A673 (cell line): Measurements from ENCODE around the gene SYDE1.

Experiments
- CTCF ChIP-seq: fragments of 300-800, 200-600 bp; sonication (generic); conservative IDR thresholded peaks from 2 replicates; pipeline ENCODE4 v1.5.1; 2017; ENCODE audit warnings: low read depth, mild to moderate bottlenecking, antibody characterized with exemption, low read length, moderate library complexity, mixed read lengths
- EZH2 ChIP-seq: fragments of 200-600 bp; sonication (generic); IDR thresholded peaks from 2 replicates; pipeline ENCODE4 v1.6.1; 2017; ENCODE audit warnings: borderline replicate concordance, low read depth, mild to moderate bottlenecking, mixed read lengths, antibody characterized with exemption, low read length; ENCODE audit not compliant: poor library complexity, severe bottlenecking

DNA sequence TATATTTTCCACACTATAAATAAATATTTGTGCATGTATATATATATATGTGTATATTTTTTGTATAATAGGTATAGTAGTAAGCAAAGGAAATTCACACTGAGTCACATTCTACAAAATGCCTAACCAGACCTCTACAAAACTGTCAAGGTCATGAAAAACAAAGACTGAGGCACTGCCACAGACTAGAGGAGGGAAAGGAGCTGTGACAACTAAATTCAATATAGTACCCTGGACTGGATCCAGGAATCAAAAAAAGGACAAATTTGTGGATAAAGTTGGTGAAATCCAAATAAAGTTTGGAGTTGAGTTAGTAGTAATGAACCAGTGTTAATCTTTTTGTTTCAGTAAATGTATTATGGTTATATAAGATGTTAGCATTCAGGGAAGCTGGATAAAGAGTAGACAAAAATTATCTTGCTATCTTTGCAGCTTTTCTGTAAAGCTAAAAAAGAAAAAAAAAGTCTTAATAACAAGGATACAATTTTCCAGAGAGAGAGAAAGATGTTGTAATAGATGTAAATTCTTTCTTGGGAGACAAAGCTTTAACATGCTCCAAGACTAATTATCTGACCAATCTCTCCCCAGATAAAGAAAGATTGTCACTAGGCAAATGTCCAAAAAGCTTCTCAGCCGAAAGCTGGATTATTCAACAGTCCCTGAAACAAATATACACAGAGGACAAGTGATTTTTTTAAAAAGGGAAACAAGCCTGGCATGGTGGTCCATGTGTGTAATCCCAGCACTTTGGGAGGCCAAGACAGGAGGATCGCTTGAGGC is 19.1 kb downstream of the SYDE1 start:
- TF ChIP-seq CTCF, result no peak
- TF ChIP-seq EZH2, result no peak
